ENCODE data around the gene ARL8B.
"Not testable (repeated sequence)": the region's sequence is repeated elsewhere in the genome, so short reads cannot be mapped to it uniquely, and the experiment has no call there.

The ARL8B gene

DNA sequence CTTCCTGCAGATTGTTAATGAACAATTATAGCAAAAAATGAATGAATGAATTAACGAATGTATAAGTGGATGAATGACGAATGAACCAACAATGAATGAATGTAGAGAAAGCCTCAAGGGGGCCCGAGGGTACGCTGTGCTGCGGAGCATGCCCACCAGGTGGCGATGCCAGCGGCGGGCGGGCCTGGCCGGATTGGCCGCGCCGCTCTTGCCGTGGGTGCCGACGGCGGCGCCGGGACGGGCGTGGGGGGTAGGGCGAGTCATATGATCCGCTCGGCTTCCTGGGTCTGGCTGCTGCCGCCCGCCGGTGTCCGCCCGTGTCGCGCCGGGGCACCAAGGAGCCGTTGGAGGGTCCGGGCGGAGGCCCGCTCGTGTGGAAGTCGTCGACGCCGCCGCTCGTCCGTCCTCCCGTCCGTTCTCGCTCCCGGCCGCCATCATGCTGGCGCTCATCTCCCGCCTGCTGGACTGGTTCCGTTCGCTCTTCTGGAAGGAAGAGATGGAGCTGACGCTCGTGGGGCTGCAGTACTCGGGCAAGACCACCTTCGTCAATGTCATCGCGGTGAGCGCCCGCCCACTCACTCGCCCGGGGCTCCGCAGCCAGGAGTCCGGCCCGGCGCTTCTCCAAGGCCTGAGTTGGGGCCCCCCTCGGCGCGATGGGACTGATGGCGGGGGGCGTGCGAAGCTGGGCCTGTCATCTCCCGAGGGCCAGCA, at the start of gene ARL8B:
TSS of gene ARL8B (plus strand) at position 263 of the 711 bp plus-strand sequence. CDS start at position 437, 174 bp downstream.
- peak; percentile 86 for DNase-seq (ENCODE audit: low read depth)

DNA sequence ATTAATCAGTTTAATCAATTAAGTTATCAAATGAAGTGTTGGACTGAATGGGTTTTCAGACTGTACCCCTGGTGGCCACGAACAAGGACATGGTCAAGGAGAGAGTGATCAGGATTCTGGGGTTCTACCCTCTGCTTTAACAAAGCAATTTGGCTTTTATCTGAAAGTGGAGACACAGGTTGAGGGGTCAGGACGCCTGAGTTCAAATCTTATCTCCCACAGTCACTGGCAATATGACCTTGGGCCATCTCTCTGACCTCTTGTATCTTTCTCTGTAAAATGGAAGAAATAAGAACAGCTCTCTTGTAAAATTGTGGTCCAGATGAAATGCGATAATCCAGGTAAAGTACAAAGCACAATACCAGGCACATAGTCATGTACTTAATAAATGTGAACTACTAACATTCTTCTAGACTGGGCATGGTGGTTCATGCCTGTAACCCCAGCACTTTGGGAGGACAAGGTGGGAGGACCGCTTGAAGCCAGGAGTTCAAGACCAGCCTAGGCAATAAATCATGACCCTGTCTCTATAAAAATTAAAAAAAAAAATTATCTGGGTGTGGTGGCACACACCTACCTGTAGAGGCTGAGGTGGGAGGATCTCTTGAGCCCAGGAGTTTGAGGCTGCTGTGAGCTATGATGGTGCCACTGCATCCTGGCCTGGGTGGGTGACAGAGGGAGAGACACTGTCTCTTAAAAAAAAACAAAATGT, 48.6 kb upstream of the ARL8B start:
- DNase-seq (ENCODE audit: low read depth): no peak

DNA sequence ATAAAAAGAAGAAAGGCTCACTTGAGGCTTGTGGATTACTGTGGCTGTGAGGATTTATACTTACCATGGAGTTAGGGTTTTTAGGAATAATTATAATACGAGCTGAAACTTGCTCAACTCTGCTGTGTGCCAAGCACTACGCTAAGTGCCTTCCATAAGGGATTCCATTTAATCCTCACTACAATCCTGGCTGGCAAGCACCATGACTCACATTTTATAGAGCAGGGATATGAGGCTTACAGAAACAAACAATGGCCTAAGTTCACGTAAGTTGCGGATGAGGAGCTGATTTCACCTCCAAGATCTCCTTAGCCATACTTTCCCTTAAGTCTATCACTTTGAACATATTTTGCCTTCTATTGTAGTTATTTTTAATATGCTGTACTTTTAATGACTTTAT, 43.9 kb upstream of the ARL8B start:
- DNase-seq (ENCODE audit: low read depth): no peak

DNA sequence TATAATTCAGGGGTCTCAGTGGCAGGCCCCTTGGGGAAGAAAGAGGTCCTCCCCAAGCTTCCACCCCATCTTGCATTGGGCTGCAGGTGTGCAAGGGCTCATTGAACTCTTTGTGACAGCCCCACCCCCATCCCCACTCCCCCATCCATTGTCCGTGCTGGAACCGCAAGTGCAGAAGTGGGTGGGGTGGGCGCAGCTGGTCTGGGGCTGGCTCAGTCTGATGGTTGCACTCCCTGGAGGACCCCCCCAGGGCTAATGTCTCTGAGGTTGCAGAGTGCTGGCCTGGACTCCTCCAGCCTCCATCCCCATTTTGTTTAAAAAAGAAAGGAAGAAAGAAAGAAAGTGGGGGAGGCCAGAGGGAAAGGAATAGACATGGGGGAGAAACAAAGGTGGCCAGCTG, 42.3 kb upstream of the ARL8B start:
- no peak for DNase-seq (ENCODE audit: low read depth)

DNA sequence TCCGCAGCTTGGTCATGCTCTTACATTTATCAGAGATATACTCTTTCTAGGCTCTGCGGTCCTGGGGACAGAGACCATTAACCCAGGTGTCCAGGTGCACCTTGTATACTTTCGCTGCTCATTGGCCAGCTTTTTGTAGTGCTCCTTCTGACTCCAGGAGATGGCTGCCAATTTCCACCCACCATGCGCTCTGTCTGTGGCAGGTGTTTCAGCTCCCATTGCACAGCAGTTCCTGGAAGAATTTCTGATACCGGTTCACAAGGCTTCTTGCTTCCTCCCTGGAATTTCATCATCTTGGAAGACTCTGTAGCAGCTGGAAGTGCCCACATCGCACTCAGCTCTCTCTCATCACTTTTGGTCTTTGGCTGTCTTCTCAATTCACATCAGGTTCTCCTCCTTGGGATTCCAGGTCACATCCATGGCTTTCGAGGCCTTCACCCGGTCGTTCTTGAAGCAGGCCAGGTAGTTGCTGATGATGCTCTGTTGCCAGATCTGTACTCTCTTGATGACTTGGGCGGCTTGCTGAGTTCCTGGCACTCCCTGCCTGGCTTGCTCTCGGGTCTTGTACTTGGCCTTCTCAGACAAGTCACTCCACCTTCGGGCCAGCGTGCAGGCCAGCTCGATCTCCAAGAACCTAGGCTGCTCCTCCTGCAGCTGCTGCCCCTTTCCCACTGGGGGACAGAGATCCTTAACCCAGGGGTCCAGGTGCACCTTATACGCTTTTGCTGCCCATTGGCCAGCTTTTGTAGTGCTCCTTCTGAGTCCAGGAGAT, 41.1 kb upstream of the ARL8B start:
- no peak for DNase-seq (ENCODE audit: low read depth)

DNA sequence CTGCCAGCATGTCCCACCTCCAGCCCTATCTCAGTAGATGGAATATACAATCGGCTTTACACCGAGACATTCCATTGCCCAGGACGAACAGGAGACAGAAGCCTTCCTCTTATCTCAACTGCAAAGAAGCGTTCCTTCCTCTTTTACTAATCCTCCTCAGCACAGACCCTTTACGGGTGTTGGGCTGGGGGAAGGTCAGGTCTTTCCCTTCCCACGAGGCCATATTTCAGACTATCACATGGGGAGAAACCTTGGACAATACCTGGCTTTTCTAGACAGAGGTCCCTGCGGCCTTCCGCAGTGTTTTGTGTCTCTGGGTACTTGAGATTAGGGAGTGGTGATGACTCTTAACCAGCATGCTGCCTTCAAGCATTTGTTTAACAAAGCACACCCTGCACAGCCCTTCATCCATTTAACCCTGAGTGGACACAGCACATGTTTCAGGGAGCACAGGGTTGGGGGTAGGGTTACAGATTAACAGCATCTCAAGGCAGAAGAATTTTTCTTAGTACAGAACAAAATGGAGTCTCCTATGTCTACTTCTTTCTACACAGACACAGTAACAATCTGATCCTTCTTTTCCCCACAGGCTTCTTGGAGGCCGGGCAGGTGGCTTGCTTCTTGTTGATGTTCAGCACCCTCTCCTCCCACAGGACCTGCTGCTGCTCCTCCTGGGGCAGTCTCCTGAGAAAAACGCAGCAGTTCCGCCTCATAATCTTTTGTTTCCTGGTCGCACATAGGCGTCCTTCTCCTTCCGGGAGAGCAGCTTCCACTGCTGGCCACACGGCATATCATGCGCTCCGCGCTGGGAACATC, 39.9 kb upstream of the ARL8B start:
- DNase-seq (ENCODE audit: low read depth): not testable (repeated sequence)

DNA sequence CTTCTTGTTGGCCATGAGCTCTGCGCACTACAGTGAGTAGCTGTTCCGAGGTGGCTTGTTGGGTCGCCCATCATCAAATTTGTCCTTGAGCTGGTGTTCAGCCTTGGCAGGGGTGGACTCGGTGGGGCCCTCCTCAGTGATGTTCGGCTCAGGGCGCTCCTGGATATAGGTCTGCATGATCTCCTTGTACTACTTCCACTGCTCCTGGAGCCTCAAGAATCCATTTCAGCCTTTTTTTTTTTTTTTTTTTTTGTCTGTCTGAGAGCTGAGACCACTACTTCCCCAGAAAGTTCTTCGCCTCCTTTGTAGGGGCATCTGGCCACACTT, 39.3 kb upstream of the ARL8B start:
- no peak for DNase-seq (ENCODE audit: low read depth)

DNA sequence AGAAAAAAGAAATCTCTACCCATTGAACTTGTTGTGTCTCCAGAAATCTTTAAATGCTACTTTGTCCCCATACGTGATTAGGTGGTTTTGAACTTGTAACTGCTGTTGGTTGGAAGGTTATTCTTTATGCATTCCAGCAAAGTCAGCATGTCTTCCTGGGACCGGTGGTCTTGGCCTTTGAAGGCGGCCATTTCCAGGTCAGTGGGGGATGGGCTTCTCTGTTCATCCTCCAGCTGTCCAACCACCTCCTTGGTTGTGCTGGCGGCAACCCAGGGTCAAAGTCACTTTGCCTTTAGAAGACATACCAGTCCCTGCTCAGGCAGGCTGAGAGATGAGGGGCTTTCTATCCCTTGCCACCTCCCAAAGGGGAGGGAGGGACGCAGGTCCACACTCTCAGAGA, 37.9 kb upstream of the ARL8B start:
- DNase-seq (ENCODE audit: low read depth): no peak

DNA sequence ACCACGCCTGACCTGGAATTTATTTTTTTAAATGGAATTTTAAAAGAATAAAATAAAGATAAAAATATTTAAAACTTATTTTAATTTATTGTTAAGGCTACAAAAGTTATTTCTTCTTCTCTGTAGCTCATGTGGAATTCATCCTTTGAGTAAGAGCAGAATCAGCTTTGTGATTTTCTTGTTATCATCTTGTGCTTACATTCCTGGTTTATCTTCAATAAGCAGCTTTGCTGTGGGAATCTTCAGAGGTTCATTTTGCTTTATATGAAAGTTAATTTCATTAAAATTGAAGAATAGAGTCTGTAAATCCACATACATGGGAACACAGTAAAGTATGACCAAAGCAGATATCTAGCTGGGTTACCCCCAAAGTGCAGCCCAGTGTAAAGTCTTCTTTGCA, 35.4 kb upstream of the ARL8B start:
- DNase-seq (ENCODE audit: low read depth): no peak

DNA sequence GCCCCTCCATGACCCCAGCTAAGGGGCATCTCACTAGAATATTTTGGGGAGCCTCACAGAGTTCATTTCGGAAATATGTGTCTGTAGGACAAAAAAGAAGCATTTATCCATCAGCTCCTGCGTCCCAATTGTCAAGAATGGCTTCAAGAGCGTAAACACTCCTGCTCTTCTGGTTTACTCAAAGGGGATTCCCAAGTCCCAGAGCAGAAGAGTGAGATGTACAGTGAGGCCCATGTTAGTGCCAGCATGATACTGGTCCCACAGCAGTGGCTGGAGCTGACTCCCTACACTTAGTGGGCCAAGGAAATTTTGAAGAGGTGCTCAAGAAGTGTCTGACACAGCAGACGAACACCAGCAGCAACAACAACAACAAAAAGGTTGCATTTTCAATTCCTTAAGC, 34.9 kb upstream of the ARL8B start:
- no peak for DNase-seq (ENCODE audit: low read depth)

DNA sequence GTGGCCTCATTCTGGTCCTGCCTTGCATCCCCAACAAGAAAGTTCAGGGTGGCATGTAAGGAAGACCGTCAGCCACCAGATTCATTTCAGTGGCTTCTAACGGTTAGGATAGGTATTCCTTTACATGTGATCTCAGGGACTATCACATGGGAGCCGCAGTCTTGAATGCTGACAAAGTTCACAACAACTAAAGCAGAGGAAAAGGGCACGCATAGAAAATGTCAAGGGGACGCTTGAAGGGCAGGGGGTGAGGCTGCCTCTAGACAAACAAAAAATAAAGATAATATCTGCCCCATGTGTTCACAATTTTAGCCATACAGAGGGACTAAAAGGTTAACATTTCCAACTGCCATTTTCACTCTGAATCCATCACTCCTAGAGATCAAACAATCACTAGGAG, 31.9 kb upstream of the ARL8B start:
- DNase-seq (ENCODE audit: low read depth): no peak

DNA sequence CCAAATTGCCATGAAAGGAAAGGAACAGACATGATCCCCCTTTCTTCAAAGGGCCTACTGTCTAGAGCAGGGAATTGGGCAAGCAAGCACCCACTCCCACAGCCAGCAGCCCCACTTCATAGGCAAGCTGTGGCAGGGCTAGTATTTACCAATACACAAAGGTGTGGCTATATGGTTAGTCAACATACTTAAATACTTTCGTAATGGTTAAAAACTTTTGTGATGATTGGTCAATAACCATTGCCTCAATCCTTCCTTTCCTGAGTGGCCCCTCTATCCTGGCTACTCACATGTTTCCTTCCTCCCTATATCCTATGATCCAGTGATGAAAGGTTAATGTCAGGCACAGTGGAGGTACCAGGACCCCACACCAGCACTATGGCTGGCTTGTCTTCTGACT, 30.1 kb upstream of the ARL8B start:
- no peak for DNase-seq (ENCODE audit: low read depth)

DNA sequence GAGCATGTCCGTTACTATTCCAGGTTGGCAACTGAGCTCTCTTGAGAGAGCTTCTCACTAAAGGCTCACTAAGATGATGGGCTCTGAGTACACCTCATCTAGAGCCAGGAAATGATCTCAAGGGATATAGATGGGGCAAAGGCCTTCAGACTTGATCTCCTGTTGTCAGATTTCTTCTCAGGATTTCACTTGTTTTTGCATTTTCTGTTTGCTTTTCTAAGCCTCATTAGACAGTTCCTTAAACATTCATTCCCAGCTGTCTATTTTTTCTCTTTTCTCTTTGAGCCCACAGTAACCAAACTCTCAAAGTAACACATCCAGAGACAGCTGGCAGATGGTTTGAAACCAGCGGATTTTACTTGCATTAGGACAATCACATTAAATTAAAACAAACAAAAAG, 28.4 kb upstream of the ARL8B start:
- DNase-seq (ENCODE audit: low read depth): no peak

DNA sequence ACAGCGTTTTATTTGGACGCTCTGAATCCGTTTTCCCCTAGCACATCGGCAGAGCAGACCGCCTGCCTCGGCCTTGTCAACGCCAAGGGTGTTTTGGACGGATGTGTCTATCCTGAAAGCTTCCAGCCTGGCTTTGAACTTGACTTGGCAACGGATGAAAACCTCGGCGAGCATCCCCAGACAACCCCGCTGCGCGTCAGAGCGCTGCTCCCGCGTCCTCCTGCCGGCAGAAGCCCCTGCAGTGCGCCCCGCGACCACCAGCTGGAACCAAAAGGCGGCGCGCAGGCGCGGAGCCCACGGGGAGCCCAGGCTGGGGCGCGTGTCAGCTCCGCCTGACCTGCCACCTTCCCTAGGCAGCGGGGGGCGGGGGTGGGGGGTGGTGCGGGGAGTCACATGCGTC, 26.2 kb upstream of the ARL8B start:
- no peak for DNase-seq (ENCODE audit: low read depth)

DNA sequence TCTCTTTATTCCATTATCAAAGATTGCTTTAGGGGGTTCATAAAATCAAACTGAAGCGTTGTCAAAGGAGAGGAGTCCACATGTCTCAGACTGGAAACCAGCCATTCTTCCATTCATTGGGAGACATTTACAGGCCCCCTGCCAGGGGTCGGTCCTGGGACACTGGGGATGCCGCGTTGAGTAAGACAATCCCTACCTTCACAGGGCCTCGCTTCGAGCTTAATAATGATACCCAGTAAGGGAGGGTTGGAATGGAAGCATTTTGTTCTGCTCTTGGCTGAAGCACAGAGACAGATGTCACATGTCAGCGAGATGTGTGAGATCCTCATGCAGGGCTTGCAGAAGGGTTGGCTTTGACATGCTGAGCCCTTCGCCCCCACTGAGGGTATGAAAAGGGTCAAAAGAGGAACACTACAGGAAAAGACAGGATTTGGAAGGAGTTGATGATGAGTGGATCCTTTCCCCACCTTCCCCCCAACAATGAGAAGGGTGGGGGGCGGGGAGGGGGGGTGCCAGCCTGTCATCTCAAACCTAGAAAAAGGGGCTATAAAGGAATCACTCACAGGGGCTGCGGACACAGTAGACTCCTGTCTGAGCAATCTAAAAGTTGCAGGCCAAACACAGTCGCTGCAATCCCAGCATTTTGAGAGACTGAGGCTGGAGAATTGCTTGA, 25.6 kb upstream of the ARL8B start:
- no peak for DNase-seq (ENCODE audit: low read depth)

DNA sequence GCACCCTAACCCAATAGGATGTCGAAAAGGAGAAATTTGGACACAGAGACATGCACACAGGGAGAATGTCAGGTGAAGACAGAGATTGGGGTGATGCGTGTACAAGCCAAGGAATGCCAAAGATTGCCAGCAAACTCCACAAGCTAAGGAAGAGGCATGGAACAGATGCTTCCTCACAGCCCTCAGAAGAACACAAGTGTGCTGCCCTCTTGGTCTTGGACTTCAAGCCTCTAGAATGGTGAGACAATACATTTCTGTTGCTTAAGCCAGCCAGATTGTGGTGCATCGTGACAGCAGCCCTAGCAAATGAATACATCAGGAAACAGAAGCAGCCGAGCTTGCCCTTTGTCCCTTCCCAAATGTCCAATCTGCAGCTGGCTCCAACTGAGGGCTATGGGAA, 23.7 kb upstream of the ARL8B start:
- DNase-seq (ENCODE audit: low read depth): no peak

DNA sequence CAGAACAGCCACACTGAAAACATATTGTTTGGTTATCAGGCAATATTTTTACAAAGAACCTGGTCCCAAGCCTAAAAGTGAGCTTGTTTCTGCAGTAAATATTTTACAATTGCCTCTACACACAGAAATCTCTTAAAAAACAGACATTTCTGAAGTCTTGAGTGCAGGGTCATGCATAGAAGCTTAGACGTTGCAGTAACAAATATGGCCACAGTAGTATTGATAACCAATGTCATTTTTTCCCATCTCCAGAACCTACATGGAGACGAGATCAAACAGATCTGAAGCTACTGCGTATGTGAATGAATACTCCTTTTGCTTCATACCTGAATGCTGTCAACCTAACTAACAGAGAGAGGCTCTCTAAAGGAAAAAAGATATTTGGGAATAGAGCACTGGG, 19.6 kb upstream of the ARL8B start:
- no peak for DNase-seq (ENCODE audit: low read depth)

DNA sequence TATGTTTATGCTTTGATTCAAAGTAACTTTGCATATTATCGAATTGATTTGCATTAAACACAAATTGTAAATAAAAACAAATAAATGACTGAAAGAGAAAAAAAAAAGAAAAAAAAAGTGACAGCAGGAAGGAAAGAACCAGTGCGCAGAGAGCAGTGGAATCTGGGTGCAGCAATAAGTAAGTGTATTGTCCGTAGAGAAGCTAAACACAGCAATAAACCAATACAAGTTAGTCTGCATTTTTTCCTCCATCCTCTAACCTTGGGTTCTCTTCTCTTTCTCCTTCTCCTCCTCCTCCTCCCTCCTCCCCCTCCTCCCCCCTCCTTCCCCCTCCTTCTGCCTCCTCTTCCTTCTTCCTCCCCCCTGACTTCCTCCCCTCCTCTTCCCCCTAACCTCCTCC, 18.3 kb upstream of the ARL8B start:
- no peak for DNase-seq (ENCODE audit: low read depth)

DNA sequence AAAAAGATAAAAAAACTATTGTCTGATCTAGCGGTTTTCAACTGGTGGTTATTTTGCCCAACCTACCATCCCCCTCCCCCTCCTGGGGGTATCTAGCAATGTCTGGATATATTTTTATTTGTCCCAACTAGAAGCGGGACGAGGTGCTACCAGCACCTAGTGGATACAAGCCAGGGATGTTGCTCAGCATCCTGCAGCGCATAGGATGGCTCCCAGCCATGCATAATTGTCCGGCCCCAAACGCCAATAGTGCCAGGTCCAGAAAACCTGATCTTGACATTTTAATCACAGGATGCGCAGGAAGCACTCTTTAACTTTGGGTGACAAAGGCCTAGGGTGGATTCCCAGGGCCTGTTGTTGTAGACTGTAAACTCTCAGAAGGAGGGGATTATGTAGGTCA, 17.0 kb upstream of the ARL8B start:
- DNase-seq (ENCODE audit: low read depth): no peak

DNA sequence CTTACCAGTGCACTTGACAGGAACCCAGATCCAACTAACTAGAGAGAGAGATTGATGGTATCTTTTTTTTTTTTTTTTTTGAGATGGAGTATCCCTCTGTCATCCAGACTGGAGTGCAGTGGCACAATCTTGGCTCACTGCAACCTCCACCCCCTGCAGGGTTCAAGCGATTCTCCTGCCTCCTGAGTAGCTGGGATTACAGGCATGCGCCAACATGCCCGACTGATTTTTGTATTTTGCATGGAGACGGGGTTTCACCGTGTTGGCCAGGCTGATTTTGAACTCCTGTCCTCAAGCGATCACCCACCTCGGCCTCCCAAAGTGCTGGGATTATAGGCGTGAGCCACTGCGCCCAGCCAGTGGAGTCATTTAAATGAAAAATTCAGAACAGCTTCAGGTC, 15.7 kb upstream of the ARL8B start:
- DNase-seq (ENCODE audit: low read depth): not testable (repeated sequence)

DNA sequence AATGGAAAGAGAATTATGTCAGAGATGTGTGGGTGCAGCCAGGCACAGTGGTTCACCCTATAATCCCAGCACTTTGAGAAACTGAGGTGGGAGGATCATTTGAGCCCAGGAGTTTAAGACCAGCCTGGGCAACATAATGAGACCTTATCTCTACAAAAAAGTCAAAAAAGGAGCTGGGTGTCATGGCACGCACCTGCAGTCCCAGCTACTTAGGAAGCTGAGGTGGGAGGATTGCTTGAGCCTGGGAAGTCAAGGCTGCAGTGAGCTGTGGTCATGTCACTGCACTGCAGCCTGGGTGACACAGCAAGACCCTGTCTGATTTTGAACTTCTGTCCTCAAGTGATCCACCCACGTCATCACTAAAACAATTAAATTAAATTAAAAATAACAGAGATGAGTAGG, 15.2 kb upstream of the ARL8B start:
- not testable (repeated sequence) for DNase-seq (ENCODE audit: low read depth)

DNA sequence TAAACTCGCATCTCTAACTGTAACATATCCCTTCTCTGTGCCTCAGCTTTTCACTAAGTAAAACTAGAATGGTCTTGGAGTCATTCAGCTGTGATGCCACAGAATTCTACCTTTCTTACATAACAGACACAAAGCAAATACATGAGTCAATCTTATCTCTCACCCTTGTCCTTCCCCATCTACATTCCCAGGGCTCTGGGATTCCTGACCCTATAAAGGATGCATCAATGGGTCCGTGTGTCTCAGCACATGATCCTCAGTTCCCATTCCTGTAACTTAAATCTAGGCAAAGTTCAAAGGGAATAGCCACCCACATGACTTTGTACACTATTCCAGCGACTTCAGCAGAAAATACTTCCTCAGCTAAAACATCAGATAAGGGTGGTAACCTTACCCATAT, 11.8 kb upstream of the ARL8B start:
- no peak for DNase-seq (ENCODE audit: low read depth)
